Effector memory CD4-positive, alpha-beta T cell (primary cell): ENCODE measurements around the gene MFAP2.

Experiments
- DNase-seq, 3 donors: peaks; one replicate each; pipeline ENCODE4 v3.0.0-alpha.2; 2020
- H3K27ac ChIP-seq: 2 replicates; pipeline ENCODE4 v1.7.0; 2013; ENCODE audit warnings: mild to moderate bottlenecking, low read length, moderate library complexity; ENCODE audit not compliant: insufficient read depth, poor library complexity, severe bottlenecking
- H3K27me3 ChIP-seq: replicated peaks from 2 replicates; pipeline ENCODE4 v1.7.0; 2013; ENCODE audit warnings: mild to moderate bottlenecking, low read length; ENCODE audit not compliant: insufficient read depth, control insufficient read depth, poor library complexity, severe bottlenecking
- H3K36me3 ChIP-seq: 2 replicates; pipeline ENCODE4 v1.7.0; 2013; ENCODE audit warnings: mild to moderate bottlenecking, low read length, moderate library complexity; ENCODE audit not compliant: control insufficient read depth, insufficient read depth
- H3K4me1 ChIP-seq: 2 replicates; pipeline ENCODE4 v1.7.0; 2013; ENCODE audit warnings: low read length, mild to moderate bottlenecking; ENCODE audit not compliant: control insufficient read depth, insufficient read depth, poor library complexity, severe bottlenecking
- H3K4me3 ChIP-seq: 2 replicates; pipeline ENCODE4 v1.7.0; 2013; ENCODE audit warnings: low read length, low read depth, mild to moderate bottlenecking; ENCODE audit not compliant: insufficient read depth, poor library complexity, severe bottlenecking
- H3K9me3 ChIP-seq: 2 replicates; pipeline ENCODE4 v1.7.0; 2013; ENCODE audit warnings: mild to moderate bottlenecking, low read length, moderate library complexity; ENCODE audit not compliant: control insufficient read depth

The MFAP2 gene

DNA sequence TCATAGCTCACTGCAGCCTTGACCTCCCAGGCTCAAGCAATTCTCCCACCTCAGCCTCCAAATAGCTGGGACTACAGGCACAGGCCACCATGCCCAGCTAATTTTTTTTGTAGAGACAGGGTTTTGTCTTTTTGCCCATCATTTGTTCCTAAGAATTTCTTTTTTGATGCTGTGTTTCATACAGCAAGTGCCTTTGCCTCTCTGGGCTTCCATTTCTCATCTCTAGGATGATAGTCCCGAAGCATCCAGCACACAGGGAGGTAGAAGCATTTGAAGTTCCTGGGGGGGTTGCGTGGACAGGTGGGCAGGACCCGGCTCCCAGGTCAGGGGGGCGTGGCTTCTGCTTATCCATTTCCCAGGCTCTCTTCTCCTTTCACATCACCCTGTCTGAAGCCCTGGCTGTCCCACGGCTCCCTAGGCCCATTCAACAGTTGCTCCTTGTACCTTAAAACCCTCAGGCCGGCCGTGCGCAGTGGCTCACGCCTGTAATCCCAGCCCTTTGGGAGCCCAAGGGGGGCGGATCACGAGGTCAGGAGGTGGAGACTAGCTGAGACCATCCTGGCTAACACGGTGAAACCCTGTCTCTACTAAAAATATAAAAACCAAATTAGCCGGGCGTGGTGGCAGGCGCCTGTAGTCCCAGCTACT is 27.9 kb upstream of the MFAP2 start:
- H3K27ac ChIP-seq = no peak overlapping the region

DNA sequence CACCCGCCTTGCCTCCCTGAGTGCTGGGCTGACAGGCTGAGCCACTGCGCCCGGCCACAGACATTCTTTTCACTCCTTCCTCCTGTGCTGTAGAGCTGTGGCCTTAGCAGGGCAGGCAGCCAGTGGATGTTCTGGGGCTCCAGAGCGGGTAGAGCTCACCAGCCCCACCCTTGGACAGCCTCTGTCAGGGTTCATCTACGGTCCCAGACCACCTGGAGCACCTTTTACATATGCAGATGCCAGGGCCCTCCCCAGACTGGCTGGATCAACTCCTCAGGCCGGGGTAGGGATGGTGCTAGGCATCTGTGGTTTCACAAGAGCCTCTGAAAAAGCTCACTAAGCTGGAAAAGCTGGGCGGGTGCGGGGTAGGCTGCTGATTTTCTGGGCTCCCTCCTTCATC is 26.7 kb upstream of the MFAP2 start:
- Histone ChIP-seq H3K27me3 (no peaks in the 10 kb centered on the region), H3K4me3 (no peak overlapping the region), H3K36me3 (peaks cover 30% of the 10 kb centered on the region), H3K4me1 (peaks cover 14% of the 10 kb centered on the region), H3K27ac (no peak overlapping the region), H3K9me3 (no peaks in the 10 kb centered on the region)
- no peak for DNase-seq

More for the DNA sequence above, 27.9 kb upstream of the MFAP2 start:
- Histone ChIP-seq H3K27me3 (no peaks in the 10 kb centered on the region), H3K4me1 (peaks cover 15% of the 10 kb centered on the region), H3K9me3 (no peaks in the 10 kb centered on the region), H3K36me3 (peaks cover 19% of the 10 kb centered on the region), H3K4me3 (no peak overlapping the region)
- no peak for DNase-seq

DNA sequence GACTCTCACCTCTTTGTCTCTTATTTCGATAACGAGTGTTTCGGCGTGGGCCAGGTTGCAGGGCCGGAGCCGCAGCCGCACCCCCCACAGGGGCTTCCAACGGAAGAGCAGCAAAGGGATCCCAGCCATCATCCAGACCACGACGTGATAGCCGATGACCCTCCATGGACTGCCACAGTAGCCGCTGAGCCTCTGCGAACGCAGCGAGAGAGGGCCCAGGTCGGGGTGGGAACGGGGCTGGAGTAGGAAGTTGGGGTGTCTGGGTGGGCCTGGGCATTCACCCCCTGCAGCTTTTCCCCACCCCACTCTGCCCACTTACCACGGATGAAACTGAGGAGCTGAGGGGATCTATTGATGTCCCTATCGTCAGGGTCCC is 24.9 kb upstream of the MFAP2 start:
- H3K27me3 ChIP-seq = no peaks in the 10 kb centered on the region
- H3K9me3 ChIP-seq = no peaks in the 10 kb centered on the region
- H3K36me3 ChIP-seq = peaks cover 37% of the 10 kb centered on the region
- H3K4me3 ChIP-seq = no peak overlapping the region
- no peak overlapping the region for H3K27ac ChIP-seq
- no peak for DNase-seq
- peaks cover 3% of the 10 kb centered on the region for H3K4me1 ChIP-seq

DNA sequence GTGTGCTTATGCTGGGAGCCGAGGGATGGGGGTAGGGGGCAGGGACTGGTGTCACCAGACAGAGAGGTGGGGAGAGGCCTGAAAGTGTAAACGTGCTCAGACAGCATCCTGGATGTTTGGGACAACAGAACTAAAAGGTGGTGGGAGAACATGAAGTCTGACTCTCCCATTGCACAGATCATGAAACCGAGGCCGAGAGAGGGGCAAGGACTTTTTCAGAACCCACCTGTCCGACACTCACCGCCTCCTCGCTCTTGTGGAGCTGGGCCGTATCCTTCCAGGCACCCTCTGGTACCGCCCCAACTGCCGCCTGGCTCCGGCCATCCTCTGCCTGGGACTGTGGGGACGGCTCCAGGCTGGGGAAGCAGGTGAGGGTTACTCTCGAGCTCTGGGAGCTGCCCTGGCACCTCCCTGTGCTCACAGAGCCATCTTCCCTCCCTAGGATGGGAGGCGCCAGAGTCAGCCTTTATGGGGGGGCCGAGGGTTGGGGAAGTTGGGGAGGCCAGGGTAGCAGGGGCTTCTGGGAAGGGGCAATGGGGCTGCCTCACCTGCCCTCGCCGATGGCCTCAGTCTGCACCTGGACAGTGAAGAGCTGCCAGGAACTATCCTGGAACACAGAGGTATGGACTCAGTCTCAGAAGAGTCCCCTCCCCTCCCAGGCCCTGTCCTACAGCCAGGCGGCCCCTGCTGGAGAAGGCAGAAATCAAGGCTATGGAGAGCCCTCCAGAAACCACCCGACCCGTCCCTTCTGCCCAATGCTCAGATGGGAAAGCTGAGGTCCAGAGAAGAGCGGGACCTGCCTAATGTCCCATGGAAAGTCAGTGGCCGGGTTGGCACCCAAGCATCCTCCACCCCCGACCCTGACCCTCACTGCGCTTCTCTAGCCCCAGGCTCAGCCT is 24.3 kb upstream of the MFAP2 start:
- Histone ChIP-seq H3K36me3 (peaks cover 37% of the 10 kb centered on the region), H3K27ac (no peak overlapping the region)
- DNase-seq = no peak

DNA sequence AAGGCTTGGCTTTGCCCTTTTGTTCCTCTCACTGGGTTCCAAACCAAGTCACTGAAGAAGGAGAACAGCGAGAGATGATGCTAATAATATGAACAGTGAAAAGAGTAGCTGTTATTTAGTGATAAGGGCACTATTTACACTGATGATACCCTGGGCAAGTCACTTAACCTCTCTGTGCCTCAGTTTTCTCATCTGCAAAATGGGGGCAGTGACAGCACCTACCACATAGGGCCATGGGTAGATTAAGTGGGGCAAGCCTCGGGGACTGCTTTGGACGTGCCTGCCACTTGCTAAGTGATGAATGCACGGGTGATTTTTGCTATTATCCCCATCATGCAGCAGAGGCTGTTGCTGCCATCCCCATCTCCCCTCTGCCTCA is 22.1 kb upstream of the MFAP2 start:
- Histone ChIP-seq H3K27ac (no peak overlapping the region), H3K36me3 (peaks cover 47% of the 10 kb centered on the region), H3K9me3 (no peaks in the 10 kb centered on the region), H3K4me3 (no peak overlapping the region), H3K4me1 (no peaks in the 10 kb centered on the region), H3K27me3 (no peaks in the 10 kb centered on the region)
- no peak for DNase-seq

More for the DNA sequence above, 24.3 kb upstream of the MFAP2 start:
- no peak overlapping the region for H3K4me3 ChIP-seq
- no peaks in the 10 kb centered on the region for H3K9me3 ChIP-seq
- no peaks in the 10 kb centered on the region for H3K27me3 ChIP-seq
- H3K4me1 ChIP-seq = no peaks in the 10 kb centered on the region

DNA sequence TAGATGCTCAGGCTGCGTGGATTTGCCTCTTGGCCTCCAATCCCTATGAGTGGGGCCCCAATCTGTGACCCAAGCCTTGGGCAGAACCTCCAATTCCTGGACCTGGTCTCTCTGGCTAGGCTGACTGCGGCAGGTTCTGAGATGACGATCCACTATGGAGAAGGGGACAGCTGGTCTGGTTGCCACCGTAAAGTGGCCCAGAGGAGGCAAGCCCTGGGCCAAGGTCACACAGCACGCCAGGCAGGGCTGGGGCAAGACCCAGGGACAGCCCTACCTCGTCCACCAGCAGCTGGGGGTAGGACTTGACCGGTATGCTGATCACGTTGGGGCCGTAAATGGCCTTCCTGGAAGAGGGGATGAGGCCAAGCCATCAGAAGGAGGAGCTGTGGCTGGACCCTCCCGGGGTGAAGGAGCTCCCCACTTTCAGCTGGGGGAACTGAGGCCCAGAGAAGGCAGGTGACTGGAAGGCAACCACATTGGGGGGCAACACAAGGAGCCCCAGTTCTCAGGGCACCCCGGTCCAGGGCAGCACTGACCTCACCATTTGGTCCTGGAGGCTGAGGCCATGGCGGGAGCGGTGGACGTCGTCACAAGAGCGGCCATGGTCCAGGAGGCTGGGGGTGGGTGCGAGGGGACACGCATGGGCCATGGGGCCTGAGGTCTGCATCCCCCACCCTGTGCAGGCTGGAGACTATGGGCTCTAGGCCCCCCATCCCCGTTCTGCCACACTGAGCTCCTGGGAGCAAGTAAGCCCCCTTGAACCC is 21.5 kb upstream of the MFAP2 start:
- H3K27me3 ChIP-seq = no peaks in the 10 kb centered on the region
- H3K36me3 ChIP-seq = peaks cover 50% of the 10 kb centered on the region
- no peak for DNase-seq
- H3K9me3 ChIP-seq = no peaks in the 10 kb centered on the region
- H3K4me1 ChIP-seq = no peaks in the 10 kb centered on the region
- H3K4me3 ChIP-seq = no peak overlapping the region
- H3K27ac ChIP-seq = no peak overlapping the region

DNA sequence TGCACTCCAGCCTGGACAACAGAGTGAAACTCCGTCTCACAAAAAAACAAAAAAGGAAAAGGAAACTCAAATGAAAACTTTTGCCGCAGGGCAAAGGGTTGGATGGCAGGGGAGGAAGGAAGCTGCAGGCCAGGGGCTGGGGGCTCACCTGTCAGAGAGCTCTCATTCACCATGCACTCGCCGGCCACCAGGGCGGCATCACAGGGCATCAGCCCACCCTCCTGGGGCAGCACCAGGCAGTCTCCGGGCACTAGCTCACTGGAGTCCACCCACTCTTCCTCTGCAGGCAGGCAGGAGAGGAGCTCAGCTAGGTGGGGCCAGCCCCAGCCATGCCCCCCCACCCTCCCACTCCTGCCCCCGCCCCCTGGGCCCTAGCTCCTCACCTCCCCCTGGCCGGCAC is 19.4 kb upstream of the MFAP2 start:
- Histone ChIP-seq H3K27ac (no peak overlapping the region), H3K9me3 (no peaks in the 10 kb centered on the region), H3K27me3 (no peaks in the 10 kb centered on the region), H3K4me1 (no peaks in the 10 kb centered on the region), H3K4me3 (no peak overlapping the region), H3K36me3 (peaks cover 59% of the 10 kb centered on the region)
- DNase-seq = no peak

DNA sequence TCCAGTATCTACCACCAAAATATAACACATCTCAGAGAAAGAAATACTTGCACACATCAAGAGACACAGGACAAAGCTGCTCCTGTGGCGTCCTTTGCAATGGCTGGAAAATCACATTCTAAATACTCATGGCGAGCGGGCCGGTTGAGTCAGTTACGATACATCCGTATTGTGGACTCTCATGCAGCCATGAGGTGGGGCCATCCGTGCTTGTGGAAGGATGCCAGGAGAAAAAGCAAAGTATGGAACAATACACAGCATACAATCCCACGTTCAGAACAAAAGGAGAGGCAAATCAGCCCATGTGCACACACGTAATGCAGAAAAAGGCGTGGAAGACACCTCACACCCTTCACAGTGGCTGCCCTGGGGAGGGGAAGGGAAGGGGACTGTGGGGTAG is 18.2 kb upstream of the MFAP2 start:
- Histone ChIP-seq H3K4me1 (no peaks in the 10 kb centered on the region), H3K36me3 (peaks cover 50% of the 10 kb centered on the region), H3K9me3 (no peaks in the 10 kb centered on the region), H3K27ac (no peak overlapping the region), H3K4me3 (no peak overlapping the region), H3K27me3 (no peaks in the 10 kb centered on the region)
- no peak for DNase-seq

DNA sequence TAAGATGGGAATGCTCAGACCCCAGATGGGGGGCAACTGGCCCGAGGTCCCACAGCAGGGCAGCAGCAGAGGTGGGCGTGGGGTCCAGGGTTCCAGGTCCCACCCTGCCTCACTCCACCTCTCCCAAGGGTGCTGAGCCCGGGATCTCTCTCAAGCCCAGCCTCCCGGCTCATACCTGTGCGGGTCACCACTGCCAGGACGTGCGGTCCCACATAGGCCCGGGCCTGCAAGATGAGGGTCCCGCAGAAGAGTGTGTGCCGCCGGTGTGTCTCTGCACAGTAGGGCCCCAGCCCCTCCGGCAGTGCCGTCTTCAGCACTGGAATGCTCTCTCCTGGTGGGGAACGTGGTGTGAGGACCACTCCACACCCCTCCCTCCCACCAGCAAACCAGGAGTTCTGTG is 16.4 kb upstream of the MFAP2 start:
- no peak for DNase-seq
- H3K27ac ChIP-seq = no peak overlapping the region
- no peak overlapping the region for H3K4me3 ChIP-seq
- no peaks in the 10 kb centered on the region for H3K9me3 ChIP-seq
- no peaks in the 10 kb centered on the region for H3K4me1 ChIP-seq
- H3K27me3 ChIP-seq = no peaks in the 10 kb centered on the region
- H3K36me3 ChIP-seq = peaks cover 44% of the 10 kb centered on the region
